H1 (cell line): ENCODE measurements around the gene TARS3. TPM values are rescaled to one million over a fixed set of nuclear protein-coding genes. Genes with fewer than 3 reads are reported as not detected.

Experiments used
- CTCF ChIA-PET: fragments of 300-600 bp; sonication (Branson Sonifier 250); formaldehyde crosslinking; loops from one replicate; lab custom pipeline; 2021; ENCODE audit not compliant: partially characterized antibody; lab: Charles Lee
- POLR2A ChIA-PET: fragments of 300-600 bp; sonication (Branson Sonifier 250); formaldehyde crosslinking; loops from one replicate; lab custom pipeline; 2021; ENCODE audit warnings: inconsistent platforms; ENCODE audit not compliant: partially characterized antibody; lab: Charles Lee
- DNase-seq, 2 experiments: peaks; one replicate each; pipeline versions ENCODE4 v3.0.0 to v3.0.0-alpha.2; 2010 to 2022; ENCODE audit warnings: low spot score in 2 of 2, low read depth in 1 of 2, mixed read lengths in 1 of 2
- FAIRE-seq: peaks from 2 replicates; lab custom pipeline; 2011; peaks lifted over from hg19 to GRCh38; lab: Jason Lieb, UNC
- H2AFZ ChIP-seq: 2 replicates; pipeline ENCODE4 v1.8.1; 2012; ENCODE audit warnings: low read length, inconsistent platforms
- H2AK5ac ChIP-seq: 2 replicates; pipeline ENCODE4 v1.6.1; 2013; ENCODE audit warnings: low read depth, low read length
- H2BK120ac ChIP-seq: replicated peaks from 2 replicates; pipeline ENCODE3; 2013; ENCODE audit warnings: low read depth, low read length, inconsistent platforms
- H2BK12ac ChIP-seq: 2 replicates; pipeline ENCODE4 v1.6.1; 2013; ENCODE audit warnings: low read depth, low read length
- H2BK15ac ChIP-seq: 2 replicates; pipeline ENCODE4 v1.6.1; 2013; ENCODE audit warnings: low read length
- H2BK20ac ChIP-seq: 2 replicates; pipeline ENCODE4 v1.6.1; 2013; ENCODE audit warnings: low read length
- H2BK5ac ChIP-seq: 2 replicates; pipeline ENCODE4 v1.6.1; 2013; ENCODE audit warnings: low read depth, low read length
- H3K14ac ChIP-seq: 2 replicates; pipeline ENCODE4 v1.6.1; 2013; ENCODE audit warnings: inconsistent platforms; ENCODE audit not compliant: insufficient read length
- H3K18ac ChIP-seq: 2 replicates; pipeline ENCODE4 v1.6.1; 2013; ENCODE audit warnings: low read length; ENCODE audit errors: extremely low read depth
- H3K23ac ChIP-seq: 2 replicates; pipeline ENCODE4 v1.6.1; 2013; ENCODE audit warnings: inconsistent platforms; ENCODE audit not compliant: insufficient read length
- H3K23me2 ChIP-seq: 2 replicates; pipeline ENCODE4 v1.6.1; 2013; ENCODE audit warnings: low read depth, low read length
- H3K27ac ChIP-seq: 2 replicates; pipeline ENCODE4 v1.6.1; 2011; ENCODE audit warnings: low read depth, low read length, inconsistent platforms
- H3K27me3 ChIP-seq, 4 experiments: replicated peaks in 1 of 4; 1 replicate in 1 of 4; 2 replicates in 3 of 4; pipeline versions ENCODE4 v1.6.1 to v1.8.1; 2011 to 2013; ENCODE audit warnings: low read length in 3 of 4, mild to moderate bottlenecking in 3 of 4, inconsistent platforms in 2 of 4, mixed read lengths in 2 of 4, moderate library complexity in 1 of 4; ENCODE audit not compliant: control insufficient read depth in 3 of 4, insufficient read depth in 3 of 4; ENCODE audit errors: extremely low read depth in 1 of 4
- H3K36me3 ChIP-seq, 4 experiments: 2 replicates each; pipeline versions ENCODE4 v1.6.1 to v1.8.1; 2011 to 2013; ENCODE audit warnings: mild to moderate bottlenecking in 4 of 4, low read length in 3 of 4, moderate library complexity in 2 of 4, control low read depth in 1 of 4, inconsistent platforms in 1 of 4; ENCODE audit not compliant: insufficient read depth in 4 of 4, control insufficient read depth in 2 of 4
- H3K4ac ChIP-seq: replicated peaks from 2 replicates; pipeline ENCODE3; 2013; ENCODE audit warnings: low read length, low read depth, mixed read lengths, inconsistent platforms; ENCODE audit not compliant: insufficient read length
- H3K4me1 ChIP-seq, 4 experiments: replicated peaks in 1 of 4; 1 replicate in 1 of 4; 2 replicates in 3 of 4; pipeline versions ENCODE4 v1.6.1 to v1.8.1; 2011 to 2013; ENCODE audit warnings: low read length in 3 of 4, inconsistent platforms in 2 of 4, mixed read lengths in 1 of 4; ENCODE audit not compliant: insufficient read depth in 4 of 4, control insufficient read depth in 3 of 4
- H3K4me2 ChIP-seq, 2 experiments: 2 replicates each; pipeline versions ENCODE4 v1.6.1 to v1.8.1; 2011 to 2013; ENCODE audit warnings: low read depth in 2 of 2, low read length in 2 of 2, control low read depth in 1 of 2, inconsistent platforms in 1 of 2, mild to moderate bottlenecking in 1 of 2; ENCODE audit not compliant: insufficient read depth in 1 of 2
- H3K4me3 ChIP-seq, 4 experiments: fragments of 200-600, 300-600 bp in 1 of 4; sonication (generic), shearing (Covaris generic), sonication (Bioruptor Twin) in 1 of 4; 2 replicates each; pipeline versions ENCODE4 v1.5.1 to v1.8.1; 2011 to 2016; ENCODE audit warnings: low read length in 4 of 4, low read depth in 3 of 4, control low read depth in 2 of 4, inconsistent platforms in 2 of 4, mild to moderate bottlenecking in 2 of 4, mixed read lengths in 1 of 4, moderate library complexity in 1 of 4; ENCODE audit not compliant: insufficient read depth in 2 of 4; ENCODE audit errors: extremely low read depth in 1 of 4
- H3K56ac ChIP-seq: replicated peaks from 2 replicates; pipeline ENCODE3; 2013; ENCODE audit warnings: low read depth, mild to moderate bottlenecking, mixed read lengths, low read length, inconsistent platforms; ENCODE audit not compliant: insufficient read length
- H3K79me1 ChIP-seq: 2 replicates; pipeline ENCODE4 v1.6.1; 2013; ENCODE audit warnings: low read depth, low read length, control low read depth
- H3K79me2 ChIP-seq, 2 experiments: 2 replicates each; pipeline versions ENCODE4 v1.6.1 to v1.8.1; 2012 to 2013; ENCODE audit warnings: low read length in 2 of 2, mild to moderate bottlenecking in 2 of 2, inconsistent platforms in 1 of 2; ENCODE audit not compliant: insufficient read depth in 2 of 2, control insufficient read depth in 1 of 2
- H3K9ac ChIP-seq, 4 experiments: replicated peaks in 1 of 4; 1 replicate in 1 of 4; 2 replicates in 3 of 4; pipeline versions ENCODE4 v1.6.1 to v1.8.1; 2011 to 2013; ENCODE audit warnings: low read depth in 3 of 4, low read length in 3 of 4, control low read depth in 2 of 4, mild to moderate bottlenecking in 2 of 4, moderate library complexity in 2 of 4, inconsistent platforms in 1 of 4; ENCODE audit errors: extremely low read depth in 1 of 4
- H3K9me3 ChIP-seq, 2 experiments: 2 replicates each; pipeline versions ENCODE4 v1.6.1 to v1.8.1; 2012 to 2013; ENCODE audit warnings: mild to moderate bottlenecking in 2 of 2, moderate library complexity in 2 of 2, control low read depth in 1 of 2, inconsistent platforms in 1 of 2, low read depth in 1 of 2, low read length in 1 of 2, mixed read lengths in 1 of 2; ENCODE audit not compliant: insufficient read depth in 2 of 2
- H4K20me1 ChIP-seq, 2 experiments: replicated peaks in 1 of 2; 2 replicates each; pipeline versions ENCODE3 to v1.8.1; 2011 to 2013; ENCODE audit warnings: inconsistent platforms in 2 of 2, low read length in 2 of 2, mild to moderate bottlenecking in 1 of 2; ENCODE audit not compliant: insufficient read depth in 2 of 2, control insufficient read depth in 1 of 2
- H4K5ac ChIP-seq: 2 replicates; pipeline ENCODE4 v1.6.1; 2013; ENCODE audit warnings: low read length, low read depth, mixed read lengths, inconsistent platforms; ENCODE audit not compliant: insufficient read length
- H4K8ac ChIP-seq: 2 replicates; pipeline ENCODE4 v1.8.0; 2013; ENCODE audit warnings: mild to moderate bottlenecking, moderate library complexity, low read length, inconsistent platforms; ENCODE audit not compliant: insufficient read depth; ENCODE audit errors: extremely low read depth
- H4K91ac ChIP-seq: replicated peaks from 2 replicates; pipeline ENCODE3; 2013; ENCODE audit warnings: low read length, mixed read lengths, inconsistent platforms; ENCODE audit not compliant: insufficient read length
- CBX8 ChIP-seq: fragments of 300-800, 300-1000 bp; sonication (generic); IDR thresholded peaks from 2 replicates; pipeline ENCODE4 v1.7.1; 2016; ENCODE audit warnings: low read depth, low read length, borderline replicate concordance
- CHD1 ChIP-seq: IDR thresholded peaks from 2 replicates; pipeline ENCODE4 v1.6.1; 2012; ENCODE audit warnings: low read depth, low read length, improper control_type of control experiment
- GTF2F1 ChIP-seq: IDR thresholded peaks from 2 replicates; pipeline ENCODE4 v1.6.1; 2012; ENCODE audit warnings: low read depth, low read length, improper control_type of control experiment, borderline replicate concordance
- KDM4A ChIP-seq: IDR thresholded peaks from one replicate; pipeline ENCODE4 v1.7.1; 2012; ENCODE audit warnings: low read depth, mild to moderate bottlenecking, moderate library complexity, low read length, inconsistent platforms; ENCODE audit not compliant: severe bottlenecking
- KDM5A ChIP-seq: fragments of 200-600 bp; IDR thresholded peaks from 2 replicates; pipeline ENCODE4 v1.7.1; 2012; ENCODE audit warnings: mild to moderate bottlenecking, low read length, inconsistent platforms, mixed read lengths
- MAFK ChIP-seq: IDR thresholded peaks from 2 replicates; pipeline ENCODE4 v1.6.1; 2012; ENCODE audit warnings: low read depth, mild to moderate bottlenecking, improper control_type of control experiment, low read length
- NANOG ChIP-seq: IDR thresholded peaks from 2 replicates; pipeline ENCODE4 v1.6.1; 2011; ENCODE audit warnings: low read length, low read depth, mild to moderate bottlenecking, inconsistent platforms; ENCODE audit not compliant: insufficient read depth, poor library complexity, severe bottlenecking
- NRF1 ChIP-seq: IDR thresholded peaks from 2 replicates; pipeline ENCODE4 v1.6.1; 2011; ENCODE audit warnings: mild to moderate bottlenecking, low read depth, low read length, improper control_type of control experiment
- PHF8 ChIP-seq: fragments of 200-600 bp; sonication (generic); conservative IDR thresholded peaks from 2 replicates; pipeline ENCODE4 v1.7.1; 2012; ENCODE audit warnings: low read depth, mild to moderate bottlenecking, inconsistent platforms, low read length, moderate library complexity
- POLR2A ChIP-seq, 2 experiments: IDR thresholded peaks; 1 replicate in 1 of 2; 2 replicates in 1 of 2; pipeline ENCODE4 v1.6.1; 2011; ENCODE audit warnings: low read depth in 2 of 2, low read length in 2 of 2, mild to moderate bottlenecking in 2 of 2; ENCODE audit errors: control extremely low read depth in 1 of 2
- SAP30 ChIP-seq: fragments of 300-600 bp; sonication (generic); IDR thresholded peaks from 2 replicates; pipeline ENCODE4 v1.7.1; 2012; ENCODE audit warnings: low read length, moderate library complexity, mild to moderate bottlenecking, inconsistent platforms; ENCODE audit not compliant: insufficient read depth, insufficient replicate concordance
- SIN3A ChIP-seq, 2 experiments: IDR thresholded peaks in 1 of 2; conservative IDR thresholded peaks in 1 of 2; 2 replicates each; pipeline ENCODE4 v1.6.1; 2011 to 2012; ENCODE audit warnings: low read length in 2 of 2, improper control_type of control experiment in 1 of 2, low read depth in 1 of 2, mild to moderate bottlenecking in 1 of 2
- SP1 ChIP-seq: IDR thresholded peaks from 2 replicates; pipeline ENCODE4 v1.6.1; 2011; ENCODE audit warnings: low read depth, low read length
- YY1 ChIP-seq: IDR thresholded peaks from 2 replicates; pipeline ENCODE4 v1.6.1; 2011; ENCODE audit warnings: low read depth, mild to moderate bottlenecking, low read length
- WGBS, 2 experiments: shearing (Covaris generic) in 1 of 2; methylation state at CpG; one replicate each; pipeline versions ENCODE4 v1.1.6 to v1.1.7; 2013 to 2015; ENCODE audit warnings: low lambda C conversion rate in 2 of 2, mixed read lengths in 2 of 2, inconsistent platforms in 1 of 2, low coverage in 1 of 2, missing lambda C conversion rate in 1 of 2; ENCODE audit not compliant: insufficient replicate concordance in 2 of 2, insufficient coverage in 1 of 2, insufficient read length in 1 of 2; ENCODE audit errors: extremely low coverage in 1 of 2, missing lambda C conversion rate in 1 of 2; 5-methylcytosine and 5-hydroxymethylcytosine counted together
- polyA plus RNA-seq, 7 experiments: library from polyadenylated mRNA; depleted of rRNA in 3 of 7; stranded (reverse) in 5 of 7; unstranded in 2 of 7; fragments of >200 nt in 5 of 7; fragments of 200-250 nt in 2 of 7; gene quantifications; 1 replicate in 5 of 7; 2 replicates in 1 of 7; 4 replicates in 1 of 7; pipeline versions ENCODE4 v1.2.1 to v1.2.3, GENCODE V29; 2011 to 2013; ENCODE audit warnings: missing spikeins in 2 of 7, mixed read lengths in 2 of 7
- total RNA-seq: library from RNA; stranded (reverse); fragmentation: NEBNext Ultra II Directional; extraction: Animal tissue kit (Norgen Biotek cat#: 25700); gene quantifications from 2 replicates; pipeline ENCODE4 v1.2.1, GENCODE V29; 2021

The TARS3 gene
- total and polyA plus RNA-seq, 2 of the 8 experiments (the other 6 are each of a cell fraction or from before 2014, with no cell fraction given) = 2.1 to 13.9 TPM

DNA sequence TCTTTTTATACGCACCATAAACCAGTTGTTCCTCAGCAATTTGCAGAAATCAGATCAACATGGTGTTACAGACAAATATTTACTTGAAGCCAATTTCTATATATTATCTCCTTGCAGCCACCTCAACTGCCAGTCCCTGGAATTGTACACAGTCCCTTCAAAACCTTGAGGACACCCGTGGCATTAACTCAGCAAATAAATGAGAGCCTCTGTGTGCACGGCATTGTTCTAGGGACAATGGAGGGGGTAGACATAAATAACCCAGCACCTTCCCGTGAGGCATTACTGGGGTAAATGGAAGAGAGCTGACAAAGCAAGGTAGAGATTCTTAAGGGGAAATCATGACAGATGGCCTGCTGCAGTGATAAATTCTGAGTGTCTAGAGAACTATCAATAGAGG lies 84.6 kb downstream of the TARS3 start:
- TF ChIP-seq KDM4A (no peak), NRF1 (no peak), PHF8 (no peak), KDM5A (no peak), MAFK (no peak), CHD1 (no peak), POLR2A (IDR thresholded peaks at IDR 0.05; ENCODE audit: control extremely low read depth in 1 of 2, low read depth in 2 of 2, low read length in 2 of 2) (no peak), SAP30 (no peak), SIN3A (conservative IDR thresholded peaks at IDR 0.05 in 1 of 2, IDR thresholded peaks at IDR 0.05 in 1 of 2; ENCODE audit: low read depth in 1 of 2, low read length in 2 of 2) (no peak), NANOG (no peak), GTF2F1 (no peak), SP1 (no peak), CBX8 (no peak), YY1 (no peak)
- ChIA-PET CTCF (interaction anchor here (0.6 to 8.8 kb wide), 26 partner anchors 15 to 356 kb away, joined by 3 to 70 read pairs (median 4); no protein-coding TSS in a partner anchor), POLR2A (interaction anchor here (0.6 kb wide), 1 partner anchor 107 kb away, joined by 3 read pairs; no protein-coding TSS in a partner anchor)
- no peak overlapping the region for H3K4ac ChIP-seq
- H3K56ac ChIP-seq = no peak overlapping the region
- no peaks in the 10 kb centered on the region for H3K23me2 ChIP-seq
- H2BK120ac ChIP-seq = no peak overlapping the region
- DNase-seq (no peak), FAIRE-seq (no peak)
- H3K14ac ChIP-seq = no peak overlapping the region
- no peak overlapping the region for H3K4me2 ChIP-seq
- H3K9me3 ChIP-seq = no peaks in the 10 kb centered on the region
- H3K27me3 ChIP-seq = no peaks in the 10 kb centered on the region
- no peak overlapping the region for H4K8ac ChIP-seq
- no peak overlapping the region for H3K9ac ChIP-seq
- no peak overlapping the region for H2BK20ac ChIP-seq
- no peak overlapping the region for H3K4me3 ChIP-seq
- H3K23ac ChIP-seq = no peak overlapping the region
- no peak overlapping the region for H3K27ac ChIP-seq
- no peaks in the 10 kb centered on the region for H3K79me2 ChIP-seq
- H4K20me1 ChIP-seq = peaks cover 0 to 4% of the 10 kb centered on the region in 2 experiments
- H4K5ac ChIP-seq = no peak overlapping the region
- H2BK12ac ChIP-seq = no peak overlapping the region
- H3K36me3 ChIP-seq = peaks cover 0 to 11% (median 7%) of the 10 kb centered on the region in 4 experiments; a peak in 7 of 8 replicates
- H2AK5ac ChIP-seq = no peak overlapping the region
- no peak overlapping the region for H2AFZ ChIP-seq
- no peaks in the 10 kb centered on the region for H3K4me1 ChIP-seq
- no peak overlapping the region for H3K18ac ChIP-seq
- H3K79me1 ChIP-seq = no peaks in the 10 kb centered on the region
- 87% methylated on average over 4 of the region's 4 CpGs; no CpG with 5 or more reads in 1 of the 2 experiments for WGBS, 2 experiments
- H2BK5ac ChIP-seq = no peak overlapping the region
- H4K91ac ChIP-seq = no peak overlapping the region
- H2BK15ac ChIP-seq = no peak overlapping the region
